ENCODE results near the gene KIF5A.

The KIF5A gene

DNA sequence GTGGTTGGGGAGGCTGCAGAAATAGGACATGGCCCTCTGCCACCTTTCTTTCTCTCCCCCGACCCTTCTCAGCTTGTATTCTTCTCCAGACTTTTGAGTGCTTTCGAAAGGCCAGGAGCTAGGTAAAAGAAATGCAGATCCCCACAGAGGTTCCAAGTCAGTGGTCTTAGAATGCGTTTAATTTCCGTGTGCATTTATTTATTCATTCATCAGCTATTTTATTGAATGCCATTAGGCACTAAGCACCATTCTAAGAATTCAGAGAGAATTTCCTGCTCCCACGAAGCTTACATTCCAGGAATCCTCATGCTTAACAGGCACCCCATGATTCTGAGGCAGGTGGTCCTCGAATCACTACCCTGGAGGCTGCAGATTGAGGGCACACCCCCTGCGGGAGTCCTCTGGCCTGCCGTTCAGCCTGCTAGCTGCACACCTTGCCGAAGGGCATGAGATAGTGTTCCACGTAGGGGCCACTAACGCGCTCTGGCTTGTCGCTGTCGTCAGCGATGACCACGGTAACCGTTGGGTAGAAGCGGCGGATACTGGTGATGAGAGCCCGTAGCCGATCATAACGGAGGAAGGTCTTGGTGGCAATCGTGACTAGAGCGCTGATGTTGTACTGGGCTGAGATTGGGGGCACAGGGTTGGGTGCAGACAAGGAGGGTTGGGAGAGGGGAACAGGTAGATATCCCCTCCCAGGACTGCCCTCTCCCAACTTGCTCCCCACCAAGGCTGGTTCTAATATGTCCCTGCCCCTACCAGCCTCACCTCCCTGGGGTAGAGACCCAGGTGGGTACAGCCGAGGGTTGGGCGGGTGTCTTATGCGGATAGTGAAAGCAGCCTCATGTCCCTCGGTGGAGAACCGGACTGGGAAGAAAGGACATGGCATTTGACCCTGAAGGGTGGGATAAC lies 78.7 kb downstream of the KIF5A start:
- H3K27me3 Mint-ChIP-seq, result peaks cover 55% of the 10 kb centered on the region
- no peak overlapping the region for H3K27ac Mint-ChIP-seq
- H3K4me3 Mint-ChIP-seq, result peak overlapping the region; percentile 27
- DNase-seq (ENCODE audit: low spot score in 2 of 2), result no peak
- no peaks in the 10 kb centered on the region for H3K36me3 Mint-ChIP-seq
- peaks cover 15% of the 10 kb centered on the region for H3K4me1 Mint-ChIP-seq
- H3K9me3 Mint-ChIP-seq, result no peaks in the 10 kb centered on the region
- no peak for ATAC-seq (ENCODE audit: low read depth)

DNA sequence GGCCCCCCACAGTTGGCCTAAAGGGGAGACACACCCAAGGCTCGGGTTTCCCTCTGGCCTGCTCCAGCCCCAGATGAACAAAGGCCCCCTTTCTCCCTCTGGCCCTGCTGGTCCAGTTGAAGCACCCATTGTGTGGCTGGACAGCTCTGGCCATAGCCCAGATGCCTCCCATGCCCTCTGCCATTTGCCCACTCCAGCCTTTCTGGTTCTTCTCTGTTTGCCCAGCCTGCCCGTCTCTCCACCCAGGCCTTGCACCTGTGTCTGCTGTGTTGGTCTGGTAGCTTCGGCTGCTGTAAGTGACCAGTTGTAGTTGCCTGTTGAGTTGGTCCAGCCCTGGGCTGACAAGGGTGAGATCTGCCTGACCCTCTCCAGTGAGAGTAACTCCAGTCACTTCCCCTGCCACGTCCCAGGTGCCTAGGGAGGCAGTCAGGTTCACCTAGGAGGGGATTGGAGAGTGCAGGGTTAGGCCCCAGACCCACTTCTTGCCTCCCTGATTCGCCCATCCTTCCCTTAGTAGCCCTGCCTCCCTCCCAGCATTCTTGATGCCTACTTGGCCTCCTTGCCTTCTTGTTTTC lies 80.1 kb downstream of the KIF5A start:
- Mint-ChIP-seq H3K27ac (no peak overlapping the region), H3K9me3 (no peaks in the 10 kb centered on the region), H3K4me3 (no peak overlapping the region), H3K36me3 (no peaks in the 10 kb centered on the region), H3K27me3 (peaks cover 48% of the 10 kb centered on the region), H3K4me1 (peaks cover 15% of the 10 kb centered on the region)
- no peak for ATAC-seq (ENCODE audit: low read depth)
- DNase-seq (ENCODE audit: low spot score in 2 of 2), result no peak

- no peaks in the 10 kb centered on the region for H3K36me3 Mint-ChIP-seq
- H3K27ac Mint-ChIP-seq, result no peak overlapping the region
- peaks cover 15% of the 10 kb centered on the region for H3K4me1 Mint-ChIP-seq
- H3K4me3 Mint-ChIP-seq, result no peak overlapping the region
- ATAC-seq (ENCODE audit: low read depth) (no peak), DNase-seq (ENCODE audit: low spot score in 2 of 2) (no peak)
- H3K9me3 Mint-ChIP-seq, result no peaks in the 10 kb centered on the region
- H3K27me3 Mint-ChIP-seq, result peaks cover 39% of the 10 kb centered on the region
Measured at GRCh38 chr12:57630891-57631433, 81.1 kb downstream of the KIF5A start.

- peaks cover 38% of the 10 kb centered on the region for H3K27me3 Mint-ChIP-seq
- ATAC-seq (ENCODE audit: low read depth), result no peak
- H3K36me3 Mint-ChIP-seq, result no peaks in the 10 kb centered on the region
- H3K9me3 Mint-ChIP-seq, result no peaks in the 10 kb centered on the region
- H3K4me3 Mint-ChIP-seq, result peak overlapping the region; percentile 33
- peaks cover 15% of the 10 kb centered on the region for H3K4me1 Mint-ChIP-seq
- peak in 1 of 2 donors; percentile 22 for DNase-seq (ENCODE audit: low spot score in 2 of 2)
- H3K27ac Mint-ChIP-seq, result no peak overlapping the region
Measured at GRCh38 chr12:57631566-57632072, 81.8 kb downstream of the KIF5A start.

DNA sequence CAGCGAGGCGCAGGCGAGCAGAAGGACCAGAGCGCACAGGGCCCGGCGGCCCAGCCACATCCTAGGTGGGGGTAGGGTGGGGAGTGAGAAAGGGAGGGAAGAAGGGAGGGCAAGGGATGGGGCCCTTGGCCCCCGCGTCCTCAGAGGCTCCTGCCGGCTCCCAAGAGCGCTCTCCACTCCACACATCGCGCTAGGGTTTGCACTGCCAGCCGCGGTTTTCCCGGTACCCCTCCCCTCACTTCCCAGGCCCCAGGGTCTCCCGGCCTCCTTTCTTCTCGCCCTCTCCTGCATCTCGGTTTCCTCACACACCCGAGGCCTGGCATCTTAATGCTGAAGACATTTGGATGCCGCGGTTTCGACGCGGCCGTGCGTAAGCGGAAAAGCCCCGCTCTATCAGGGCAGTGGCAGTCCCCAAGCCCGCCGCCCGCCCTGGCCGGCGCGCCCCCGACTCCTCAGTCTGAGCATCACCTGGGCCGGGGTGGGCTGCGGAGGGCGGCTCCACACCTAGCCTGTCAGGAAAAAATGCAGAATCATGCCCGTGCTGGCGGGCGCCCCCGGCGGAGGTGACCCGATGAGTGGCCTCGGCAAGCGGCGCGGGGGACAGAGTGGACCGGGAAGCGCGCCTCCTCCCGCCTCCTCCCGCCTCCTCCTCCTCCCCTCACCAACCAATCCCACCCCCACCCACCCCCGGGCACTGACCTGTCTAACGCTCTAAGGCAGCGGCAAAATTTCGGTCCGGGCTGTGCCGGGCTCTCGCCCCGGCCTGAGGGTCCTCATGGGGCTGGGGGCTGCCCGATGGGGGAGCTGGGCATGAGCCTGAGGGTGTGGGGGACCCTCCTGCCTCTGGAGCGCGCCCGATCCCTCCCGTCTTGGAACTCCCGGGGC lies 82.5 kb downstream of the KIF5A start:
- DNase-seq (ENCODE audit: low spot score in 2 of 2) (peak in 1 of 2 donors; percentile 36), ATAC-seq (ENCODE audit: low read depth) (peak; percentile 44)
- peak overlapping the region; percentile 18 for H3K27ac Mint-ChIP-seq

GRCh38 chr12:57632958-57633840 lies 83.4 kb downstream of the KIF5A start, which contains the start of gene B4GALNT1:
B4GALNT1 (minus strand) TSS chr12:57633201; CDS start chr12:57632132, 1,069 bp downstream.
- peaks cover 8% of the 10 kb centered on the region for H3K4me1 Mint-ChIP-seq
- H3K4me3 Mint-ChIP-seq, result peak within 1 kb of the TSS; percentile 72
- peak within 1 kb of the TSS; percentile 18 for H3K27ac Mint-ChIP-seq
- H3K27me3 Mint-ChIP-seq, result peaks cover 31% of the 10 kb centered on the region
- no peaks in the 10 kb centered on the region for H3K36me3 Mint-ChIP-seq
- DNase-seq (ENCODE audit: low spot score in 2 of 2), result peak; percentile 67 to 81
- H3K9me3 Mint-ChIP-seq, result no peaks in the 10 kb centered on the region
- ATAC-seq (ENCODE audit: low read depth), result peak; percentile 81

More for the DNA sequence above, 82.5 kb downstream of the KIF5A start:
- Mint-ChIP-seq H3K4me3 (peak overlapping the region; percentile 72), H3K9me3 (no peaks in the 10 kb centered on the region), H3K36me3 (no peaks in the 10 kb centered on the region), H3K27me3 (peaks cover 33% of the 10 kb centered on the region), H3K4me1 (peaks cover 11% of the 10 kb centered on the region)

Measured in memory B cell (primary cell).